ENCODE measurements around the gene TUBGCP2.

The TUBGCP2 gene

DNA sequence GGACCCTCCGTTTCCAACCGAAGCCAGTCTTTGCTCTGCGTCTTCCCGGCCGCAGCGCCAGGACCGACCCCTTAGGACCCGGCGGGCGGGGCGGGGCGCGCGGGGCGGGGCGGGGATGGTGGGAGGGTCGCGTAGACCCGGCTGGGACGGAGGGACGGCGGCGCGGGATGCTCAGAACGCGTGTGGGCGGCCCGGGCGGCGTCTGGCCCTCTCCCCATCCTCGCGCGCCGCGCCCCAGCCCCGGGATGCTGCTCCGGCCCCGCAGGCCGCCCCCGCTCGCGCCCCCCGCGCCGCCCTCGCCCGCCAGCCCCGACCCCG lies 78.7 kb downstream of the TUBGCP2 start, which contains the start of gene UTF1:
Gene UTF1 (plus strand): TSS at position 174 of the 318 bp plus-strand sequence. CDS start 72 bp downstream, at position 246.
- DNase-seq (ENCODE audit: low read depth in 2 of 2) = no peak

DNA sequence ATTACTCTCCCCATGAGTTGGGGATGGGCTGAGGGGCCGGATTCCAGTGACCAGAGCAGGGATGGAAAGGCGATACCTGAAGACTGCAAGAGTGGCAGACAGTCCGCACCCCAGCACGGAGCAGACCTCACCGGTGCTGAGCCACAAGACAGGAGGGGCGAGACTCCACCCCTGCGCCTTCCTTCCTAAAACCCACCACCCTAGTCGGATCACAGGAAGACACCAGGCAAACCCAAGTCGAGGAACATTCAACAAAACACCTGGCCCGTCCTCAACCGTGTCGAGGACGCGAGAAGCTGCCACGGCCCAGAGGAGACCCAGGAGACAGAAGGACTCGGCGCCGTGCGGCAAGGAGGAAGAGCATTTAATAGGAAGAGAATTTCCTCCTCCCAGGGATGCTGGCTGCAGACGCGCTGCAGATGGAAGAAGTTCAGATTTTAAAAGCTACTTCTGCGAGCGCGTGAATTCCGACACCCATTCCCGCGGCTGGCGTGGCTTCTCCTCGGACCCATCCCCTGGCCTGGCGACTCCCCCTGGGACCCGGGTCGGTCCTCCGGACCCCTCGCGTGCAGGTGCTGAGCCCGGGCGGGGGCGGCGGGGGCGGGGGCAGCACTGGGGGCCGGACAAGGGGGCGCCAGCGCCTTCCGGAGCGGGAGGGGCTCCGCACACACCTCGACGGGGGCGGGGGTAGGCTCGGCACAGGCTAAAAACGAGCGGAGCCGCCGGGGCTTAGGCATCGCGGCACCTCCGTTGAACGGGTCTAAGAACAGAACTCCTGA lies 79.2 kb downstream of the TUBGCP2 start:
- DNase-seq (ENCODE audit: low read depth in 2 of 2) = no peak

All from fibroblast of skin of left quadriceps (primary cell).